Keratinocyte (primary cell): Measurements from ENCODE around the gene KLHL15.

Experiments
- EZH2 ChIP-seq: IDR thresholded peaks from one replicate; pipeline ENCODE4 v1.6.1; 2012; ENCODE audit warnings: inconsistent platforms, mild to moderate bottlenecking, low read length, moderate library complexity
- TF ChIP-seq, protein P1 (sequence below), 3 experiments: IDR thresholded peaks in 1 of 3; conservative IDR thresholded peaks in 1 of 3; optimal IDR thresholded peaks in 1 of 3; 2 replicates in 2 of 3; 3 replicates in 1 of 3; pipeline versions ENCODE3 to v1.5.1; 2011; ENCODE audit warnings: low read length in 3 of 3, mild to moderate bottlenecking in 3 of 3, moderate library complexity in 2 of 3, control low read depth in 1 of 3, inconsistent platforms in 1 of 3; ENCODE audit not compliant: insufficient read depth in 2 of 3; ENCODE audit errors: extremely low read depth in 1 of 3

DNA sequence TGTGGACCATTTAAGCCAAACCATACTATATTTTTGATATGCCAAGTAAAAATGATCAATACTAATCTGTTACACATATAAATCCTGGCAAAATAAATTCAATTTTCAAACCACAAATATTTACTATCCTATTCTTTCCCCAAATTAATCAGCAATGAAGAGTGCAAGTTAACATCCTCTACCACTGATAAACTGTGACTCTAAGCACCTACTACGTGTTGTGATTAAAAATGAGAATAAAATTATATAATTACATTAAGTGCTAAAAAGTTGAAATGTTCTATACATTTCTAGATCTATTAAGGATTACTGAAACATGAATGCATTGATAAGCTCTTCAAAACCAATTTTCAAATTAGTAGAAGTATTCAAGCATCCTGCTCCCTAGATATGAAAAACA, 3.4 kb downstream of the KLHL15 start:
- TF ChIP-seq, protein P1, sequence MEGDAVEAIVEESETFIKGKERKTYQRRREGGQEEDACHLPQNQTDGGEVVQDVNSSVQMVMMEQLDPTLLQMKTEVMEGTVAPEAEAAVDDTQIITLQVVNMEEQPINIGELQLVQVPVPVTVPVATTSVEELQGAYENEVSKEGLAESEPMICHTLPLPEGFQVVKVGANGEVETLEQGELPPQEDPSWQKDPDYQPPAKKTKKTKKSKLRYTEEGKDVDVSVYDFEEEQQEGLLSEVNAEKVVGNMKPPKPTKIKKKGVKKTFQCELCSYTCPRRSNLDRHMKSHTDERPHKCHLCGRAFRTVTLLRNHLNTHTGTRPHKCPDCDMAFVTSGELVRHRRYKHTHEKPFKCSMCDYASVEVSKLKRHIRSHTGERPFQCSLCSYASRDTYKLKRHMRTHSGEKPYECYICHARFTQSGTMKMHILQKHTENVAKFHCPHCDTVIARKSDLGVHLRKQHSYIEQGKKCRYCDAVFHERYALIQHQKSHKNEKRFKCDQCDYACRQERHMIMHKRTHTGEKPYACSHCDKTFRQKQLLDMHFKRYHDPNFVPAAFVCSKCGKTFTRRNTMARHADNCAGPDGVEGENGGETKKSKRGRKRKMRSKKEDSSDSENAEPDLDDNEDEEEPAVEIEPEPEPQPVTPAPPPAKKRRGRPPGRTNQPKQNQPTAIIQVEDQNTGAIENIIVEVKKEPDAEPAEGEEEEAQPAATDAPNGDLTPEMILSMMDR (optimal IDR thresholded peaks at IDR 0.05 in 1 of 3, IDR thresholded peaks at IDR 0.05 in 1 of 3, conservative IDR thresholded peaks at IDR 0.05 in 1 of 3; ENCODE audit: extremely low read depth in 1 of 3, insufficient read depth in 2 of 3, low read length in 3 of 3), result no peak
- no peak for TF ChIP-seq EZH2
